HG03280 (cell line): Measurements from ENCODE around the gene P2RY13.

Experiments
- ATAC-seq: cut with Tn5 transposase; IDR thresholded peaks from one replicate; pipeline ENCODE4 v1.9.1; 2021; ENCODE audit warnings: mild to moderate bottlenecking, moderate library complexity; ENCODE audit not compliant: unreplicated experiment

The P2RY13 gene

GRCh38 chr3:151297429-151297828 is 31.9 kb downstream of the P2RY13 start:
- no peak for ATAC-seq

DNA sequence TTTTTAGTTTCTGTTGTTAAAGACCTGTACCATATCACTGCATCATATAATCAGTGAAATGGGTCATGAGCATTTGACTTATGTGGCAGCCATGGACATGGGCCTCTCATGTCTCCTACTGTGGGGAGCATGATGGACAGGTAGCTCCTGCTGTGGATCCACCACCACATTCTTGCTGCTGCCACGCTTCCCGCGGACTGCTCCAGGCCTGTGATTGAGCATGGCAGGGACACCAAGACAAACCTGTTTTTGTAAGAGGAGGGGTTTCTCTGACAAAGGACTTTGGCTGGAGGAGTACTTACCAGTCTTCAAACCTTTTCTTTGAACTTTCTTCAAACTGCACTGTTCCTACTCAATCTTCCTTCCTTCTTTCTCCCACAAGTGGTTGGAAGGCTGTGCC is 33.1 kb downstream of the P2RY13 start:
- no peak for ATAC-seq

DNA sequence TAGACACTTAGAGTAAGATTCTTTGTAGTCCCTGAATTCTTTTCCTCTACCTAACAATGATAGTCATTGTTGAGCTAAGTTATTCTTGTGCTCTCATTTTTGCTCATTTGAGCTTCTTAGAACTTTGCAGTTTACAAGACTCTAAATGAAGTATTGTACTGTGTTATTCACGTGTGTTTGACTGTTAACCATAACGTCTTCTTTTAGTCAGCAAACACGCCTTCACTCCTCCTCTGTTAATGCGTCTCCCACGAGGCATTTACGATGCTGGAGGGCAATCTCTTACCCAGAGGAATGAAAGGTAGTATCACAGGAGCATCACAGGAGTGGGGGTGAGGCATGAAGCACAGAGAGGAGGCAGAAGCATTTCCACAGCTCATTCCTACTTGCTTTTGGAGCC is 36.2 kb downstream of the P2RY13 start:
- ATAC-seq, result no peak

- no peak for ATAC-seq
Measured at GRCh38 chr3:151290673-151291072, 38.7 kb downstream of the P2RY13 start.

DNA sequence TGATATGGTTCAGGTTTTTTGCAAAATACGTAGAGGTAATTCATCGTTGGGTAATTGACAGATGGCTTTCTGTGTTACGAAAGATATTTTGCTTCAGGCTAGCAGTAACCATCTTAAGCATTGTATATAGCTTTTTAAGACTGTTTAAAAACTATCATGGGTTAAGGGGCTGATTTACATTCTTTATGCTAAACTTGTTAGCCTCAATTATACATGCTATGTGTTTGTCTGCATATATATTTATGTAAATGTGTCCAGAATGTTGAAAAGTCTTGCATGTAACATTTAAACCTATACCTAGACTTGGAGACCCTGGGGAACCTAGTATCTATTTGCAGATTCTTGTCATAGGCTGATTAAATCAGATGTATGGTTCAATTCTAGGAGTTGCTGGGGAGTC is 39.9 kb downstream of the P2RY13 start:
- no peak for ATAC-seq

DNA sequence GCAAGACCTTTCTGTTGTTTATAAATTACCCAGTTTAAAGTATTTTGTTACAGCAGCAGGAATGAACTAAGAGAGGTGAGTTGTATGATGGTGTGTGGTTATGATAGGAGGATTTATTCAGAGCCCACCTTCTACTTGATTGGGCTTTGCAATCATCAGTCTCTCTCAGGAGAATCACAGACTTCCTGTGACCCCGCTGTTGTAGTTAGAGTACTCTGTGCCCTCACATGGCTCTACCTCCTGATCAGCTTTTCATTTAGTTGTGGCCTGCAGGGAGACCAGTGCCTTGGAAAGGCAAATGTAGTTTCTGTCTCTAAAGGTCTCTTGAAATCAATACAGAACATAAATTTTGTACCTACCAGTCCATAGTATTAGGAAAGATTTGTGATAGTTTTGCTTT is 43.4 kb downstream of the P2RY13 start:
- ATAC-seq, result no peak

DNA sequence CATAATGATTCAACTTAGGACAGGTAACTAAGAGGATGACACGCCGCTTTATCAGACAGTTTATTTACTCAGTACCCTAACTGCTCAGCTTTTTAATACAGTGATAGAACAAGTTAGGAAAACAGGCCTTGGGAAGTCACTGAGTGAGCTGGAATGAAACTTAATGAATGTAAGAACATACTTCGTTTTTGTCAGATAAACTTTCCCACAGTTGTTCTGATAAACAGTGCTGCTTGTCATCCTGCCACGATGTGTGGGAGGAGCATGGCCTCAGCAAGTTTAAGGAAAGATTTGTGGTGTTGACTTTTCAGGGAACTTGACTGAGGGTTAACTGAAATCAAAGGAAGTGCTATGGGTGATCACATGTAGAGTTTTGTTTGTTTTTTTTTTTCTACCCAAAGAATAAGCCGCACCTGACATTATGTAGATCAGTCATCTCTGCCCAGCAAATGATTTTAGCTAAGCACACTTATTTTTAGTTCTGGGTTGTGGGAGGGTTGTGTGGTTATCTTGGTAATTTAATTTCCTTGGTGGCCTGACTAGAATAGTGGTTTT is 45.4 kb downstream of the P2RY13 start:
- no peak for ATAC-seq

- no peak for ATAC-seq
Measured at GRCh38 chr3:151283387-151283786, 46.0 kb downstream of the P2RY13 start.

- ATAC-seq, result no peak
Measured at GRCh38 chr3:151282921-151283320, 46.4 kb downstream of the P2RY13 start.

DNA sequence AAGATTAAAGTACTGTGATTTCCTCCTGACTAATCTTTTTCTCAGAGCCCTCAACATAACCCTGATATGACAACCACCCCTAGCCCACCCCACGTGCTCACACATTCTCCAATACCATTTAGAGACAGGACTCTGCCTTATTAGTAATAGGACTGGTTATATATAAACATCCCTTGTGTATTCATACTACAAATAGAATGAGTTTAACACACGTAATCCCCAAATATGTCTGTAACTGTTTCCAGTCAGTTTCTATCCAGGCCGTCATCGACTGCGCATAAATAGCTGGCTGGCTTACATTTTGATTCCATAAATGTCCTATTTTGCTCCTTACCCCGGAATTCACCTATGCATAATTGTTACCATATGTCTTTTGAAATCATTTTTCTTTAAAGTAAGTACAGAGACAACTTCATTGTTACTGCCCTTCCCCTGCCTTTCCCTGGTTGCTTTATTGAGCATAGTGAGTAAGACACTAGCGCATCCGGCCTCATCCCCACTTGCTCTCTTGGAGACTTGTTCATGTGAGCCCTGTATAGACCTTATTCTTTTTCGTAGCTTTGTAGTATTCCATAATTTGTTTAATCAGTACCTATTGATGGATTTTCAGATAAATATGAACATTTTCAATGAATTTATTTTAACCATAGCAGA is 47.6 kb downstream of the P2RY13 start:
- no peak for ATAC-seq

DNA sequence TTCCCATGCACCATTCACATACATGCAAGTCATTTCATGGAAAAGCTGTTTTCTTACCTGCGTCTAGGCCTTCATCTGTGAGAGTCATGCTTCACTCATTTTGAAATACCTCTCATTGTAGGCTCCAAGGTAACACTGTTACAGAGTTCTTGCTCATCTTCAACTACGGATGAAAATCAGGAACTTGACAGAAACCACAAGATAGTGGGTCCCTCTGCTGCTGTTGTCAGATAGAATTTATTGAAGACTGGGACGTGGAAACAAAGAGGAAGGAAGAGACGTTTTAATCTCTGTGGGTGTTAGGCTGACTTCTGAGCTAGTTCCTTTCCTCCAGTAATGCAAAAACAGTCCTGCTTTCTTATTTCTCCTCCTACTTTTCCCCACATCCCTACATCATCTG is 51.1 kb downstream of the P2RY13 start, which contains the start of gene P2RY14:
TSS of gene P2RY14 (minus strand) at position 313 of the 400 bp plus-strand sequence. CDS start 64,226 bp downstream, outside the sequence.
- ATAC-seq, result no peak

DNA sequence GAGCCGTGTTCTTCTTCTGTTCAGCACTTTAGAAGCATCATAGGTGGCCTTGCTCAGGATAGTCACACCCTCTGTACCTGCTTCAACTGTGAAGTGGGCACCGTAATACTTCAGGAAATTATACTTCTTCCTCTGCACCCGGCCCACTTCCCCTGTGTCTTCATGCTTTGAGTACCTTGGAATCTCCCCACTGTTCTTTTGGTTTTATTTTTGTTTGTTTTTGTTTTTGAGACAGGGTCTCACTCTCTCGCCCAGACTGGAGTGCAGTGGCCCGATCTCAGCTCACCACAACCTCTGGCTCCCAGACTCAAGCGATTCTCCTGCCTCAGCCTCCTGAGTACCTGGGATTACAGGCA is 52.7 kb downstream of the P2RY13 start:
- ATAC-seq, result no peak
